Activated naive CD4-positive, alpha-beta T cell (primary cell): Measurements from ENCODE around the gene CNOT6.

ENCODE experiments used
- DNase-seq, 4 experiments: peaks; one replicate each; lab custom pipeline; 2025; lab: John Stamatoyannopoulos, UW

The CNOT6 gene

GRCh38 chr5:180619563-180619915 lies 125.4 kb downstream of the CNOT6 start:
- no peak for DNase-seq

- no peak for DNase-seq
Observed at GRCh38 chr5:180620014-180620413, 125.8 kb downstream of the CNOT6 start.

- no peak for DNase-seq
Observed at GRCh38 chr5:180621311-180621710, 127.1 kb downstream of the CNOT6 start.

GRCh38 chr5:180622910-180623309 lies 128.7 kb downstream of the CNOT6 start:
- no peak for DNase-seq

GRCh38 chr5:180623411-180623834 lies 129.2 kb downstream of the CNOT6 start:
- no peak for DNase-seq

- no peak for DNase-seq
Observed at GRCh38 chr5:180623844-180624243, 129.7 kb downstream of the CNOT6 start.

DNA sequence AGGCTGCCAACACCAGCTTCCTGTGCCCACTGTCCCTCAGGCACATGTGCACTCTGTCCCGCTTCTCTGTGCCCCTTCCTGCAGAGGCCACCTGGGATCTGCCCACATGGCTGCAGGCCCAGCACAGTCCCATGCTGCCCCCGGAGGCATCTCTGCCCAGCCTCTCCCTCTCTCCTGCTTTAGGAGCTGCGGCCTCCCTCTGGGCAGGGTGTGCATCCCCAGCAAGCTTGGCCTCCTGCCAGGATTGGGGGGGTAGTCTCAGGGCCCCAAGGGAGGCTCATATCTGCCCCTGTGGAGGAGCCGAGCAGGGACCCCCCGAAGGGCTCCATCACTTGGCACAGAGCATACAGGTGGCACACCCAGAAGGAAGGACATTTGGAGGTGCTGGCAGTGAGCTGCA lies 130.4 kb downstream of the CNOT6 start:
- DNase-seq: no peak

- DNase-seq: no peak
Observed at GRCh38 chr5:180625125-180625790, 131.1 kb downstream of the CNOT6 start.

DNA sequence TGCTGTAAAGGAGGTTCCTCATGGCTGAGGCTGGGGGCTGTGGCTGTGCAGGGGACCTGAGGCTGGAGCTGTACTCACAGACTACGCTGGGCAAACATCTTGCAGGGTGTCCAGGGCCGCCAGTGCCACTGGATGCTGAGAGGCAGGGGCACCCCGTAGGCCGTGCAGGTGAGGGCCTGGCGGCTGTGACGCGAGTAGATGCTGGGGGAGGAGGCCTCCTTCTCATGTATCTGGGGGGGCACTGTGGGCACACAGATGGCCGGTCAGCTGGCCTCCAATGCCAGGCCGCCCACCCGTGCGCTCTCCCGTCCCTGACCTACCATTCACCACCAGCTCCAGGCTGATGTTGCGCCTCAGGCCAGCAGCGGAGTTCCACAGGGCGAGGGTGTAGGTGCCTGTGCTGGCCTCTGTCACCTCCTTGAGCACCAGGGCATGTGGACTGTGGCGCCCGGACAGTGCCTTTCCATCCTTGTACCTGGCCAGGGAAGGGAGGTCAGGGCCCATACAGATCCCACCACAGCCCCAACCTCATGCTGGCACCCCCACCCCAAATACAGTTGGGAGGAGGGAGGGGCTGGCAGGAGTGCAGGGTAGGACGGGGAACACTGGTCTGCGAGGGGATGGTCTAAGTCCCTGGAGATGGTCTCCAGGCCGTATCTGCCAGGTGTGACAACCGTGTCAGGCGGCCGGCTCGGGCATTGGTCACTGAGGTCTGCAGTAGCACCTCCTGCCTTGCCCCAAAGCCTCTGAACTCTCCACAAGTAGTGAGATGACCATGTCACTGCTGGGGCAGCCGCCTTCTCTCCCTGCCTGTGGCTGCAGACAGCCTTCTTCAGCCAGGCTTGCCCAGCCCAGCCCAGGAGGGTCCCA lies 131.8 kb downstream of the CNOT6 start:
- no peak for DNase-seq

DNA sequence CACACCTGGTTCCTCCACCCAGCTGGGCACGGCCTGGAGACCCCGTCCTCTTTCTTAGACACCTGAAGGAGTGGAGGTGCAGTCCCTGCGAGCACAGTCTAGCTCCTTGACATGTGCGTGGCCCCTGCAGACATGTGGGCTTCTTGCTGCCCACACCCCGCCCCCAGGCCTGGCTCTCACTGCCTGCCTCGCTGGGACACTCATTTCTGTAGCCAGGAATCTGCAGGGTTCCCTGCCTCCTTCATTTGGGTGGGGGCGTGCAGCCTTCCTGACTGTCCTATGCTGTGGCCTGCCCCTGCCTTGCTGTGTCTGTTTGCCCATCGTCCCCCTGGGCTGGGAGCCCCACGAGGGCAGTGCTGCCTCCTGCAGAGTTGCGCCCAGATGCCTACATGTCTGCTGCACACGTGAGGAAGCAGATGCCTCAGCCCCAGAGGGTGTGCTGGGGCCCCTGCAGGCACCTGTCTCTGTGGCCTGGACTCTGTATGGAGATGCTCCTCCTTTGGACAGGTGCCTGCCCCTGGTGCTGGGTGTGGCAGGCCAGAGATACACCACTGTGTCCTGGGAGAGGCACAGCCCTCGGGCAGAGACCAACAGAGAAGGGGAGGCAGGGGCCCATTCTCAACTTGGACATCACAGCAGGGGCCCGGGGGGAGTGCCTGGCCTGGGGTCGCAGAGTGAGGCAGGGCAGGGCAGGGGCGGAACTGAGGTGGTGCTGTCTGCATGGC lies 132.6 kb downstream of the CNOT6 start:
- no peak for DNase-seq

DNA sequence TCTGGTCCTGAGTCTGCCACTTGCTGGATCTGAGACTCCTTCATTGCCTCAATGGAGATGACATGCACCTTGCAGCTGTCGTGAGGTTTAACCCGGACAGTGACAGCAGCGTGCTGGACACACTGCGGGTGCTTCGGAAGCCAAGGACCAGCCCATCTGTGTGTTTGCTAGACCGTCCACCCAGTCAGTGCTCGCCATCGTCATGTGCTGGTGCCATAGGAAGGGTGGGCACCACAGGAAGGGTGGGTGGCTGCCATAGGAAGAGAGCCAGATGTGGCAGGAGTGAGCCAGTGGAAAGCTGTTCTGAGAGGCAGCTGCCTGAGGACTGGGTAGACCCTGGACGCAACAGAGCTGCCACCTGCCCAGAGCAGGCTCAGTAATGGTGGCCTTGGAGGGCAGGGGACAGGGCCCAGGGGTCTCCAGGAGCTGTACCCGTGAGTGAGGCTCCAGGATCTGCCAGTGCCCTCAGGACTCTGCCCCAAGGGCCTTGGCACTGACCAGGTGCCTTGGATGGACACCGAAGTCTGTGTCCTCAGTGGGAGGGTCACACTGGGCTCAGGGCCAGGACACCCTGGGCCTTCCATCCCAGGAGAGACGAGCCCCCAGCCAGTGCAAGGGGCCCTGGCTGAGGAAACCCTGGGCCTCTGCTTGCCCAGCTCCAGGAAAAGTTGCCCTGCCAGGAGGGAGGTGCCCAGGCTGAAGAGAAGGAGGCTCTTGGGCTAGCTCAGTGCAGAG lies 133.4 kb downstream of the CNOT6 start:
- no peak for DNase-seq
